GM21381 (cell line): ENCODE results near the gene SMIM5.
"Not testable (repeated sequence)": the region's sequence is repeated elsewhere in the genome, so short reads cannot be mapped to it uniquely, and the experiment has no call there.

ENCODE experiments used
- ATAC-seq: cut with Tn5 transposase; IDR thresholded peaks from one replicate; pipeline ENCODE4 v1.9.1; 2021; ENCODE audit warnings: mild to moderate bottlenecking, moderate library complexity; ENCODE audit not compliant: unreplicated experiment

SMIM5 gene

DNA sequence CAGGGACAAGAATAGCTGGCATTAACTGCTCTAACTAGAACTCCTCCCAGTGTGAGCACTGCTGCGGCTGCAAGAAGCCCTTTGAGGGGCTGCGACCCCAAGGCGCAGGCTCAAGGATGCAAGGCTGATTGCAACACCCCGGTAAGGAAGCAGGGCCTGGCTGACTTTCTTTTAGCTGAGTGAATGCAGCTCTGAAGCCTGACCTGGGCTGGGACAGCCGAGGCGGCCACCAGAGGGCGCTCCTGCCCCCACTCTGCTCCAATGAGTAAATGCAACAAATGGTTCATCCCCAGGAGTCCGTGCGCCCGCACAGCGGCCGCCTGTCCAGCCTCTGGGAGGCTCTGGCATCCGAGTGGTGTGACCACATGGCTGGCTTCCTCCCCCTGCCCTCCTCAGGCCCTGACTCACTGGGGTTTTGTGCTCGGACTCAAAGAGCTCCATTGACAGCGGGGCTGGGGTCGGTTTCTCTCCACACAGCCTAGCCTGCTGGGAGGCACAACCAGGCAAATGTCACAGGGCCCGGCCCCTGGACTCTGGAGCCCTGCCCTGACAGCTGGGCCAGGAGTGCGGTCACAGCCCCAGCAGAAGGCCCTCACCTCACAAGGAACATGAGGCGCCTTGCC lies at the start of gene SMIM5:
TSS of gene SMIM5 (plus strand) at position 572 of the 623 bp plus-strand sequence. CDS start 6,768 bp downstream, outside the sequence.
- ATAC-seq, result no peak

- ATAC-seq, result no peak
Measured at GRCh38 chr17:75584849-75585175, 48.4 kb upstream of the SMIM5 start.

- peak; percentile 23 for ATAC-seq
Measured at GRCh38 chr17:75587675-75588595, 45.3 kb upstream of the SMIM5 start, which contains the start of gene MYO15B. Gene MYO15B (plus strand): TSS chr17:75587800. CDS start chr17:75588058, 258 bp downstream.

DNA sequence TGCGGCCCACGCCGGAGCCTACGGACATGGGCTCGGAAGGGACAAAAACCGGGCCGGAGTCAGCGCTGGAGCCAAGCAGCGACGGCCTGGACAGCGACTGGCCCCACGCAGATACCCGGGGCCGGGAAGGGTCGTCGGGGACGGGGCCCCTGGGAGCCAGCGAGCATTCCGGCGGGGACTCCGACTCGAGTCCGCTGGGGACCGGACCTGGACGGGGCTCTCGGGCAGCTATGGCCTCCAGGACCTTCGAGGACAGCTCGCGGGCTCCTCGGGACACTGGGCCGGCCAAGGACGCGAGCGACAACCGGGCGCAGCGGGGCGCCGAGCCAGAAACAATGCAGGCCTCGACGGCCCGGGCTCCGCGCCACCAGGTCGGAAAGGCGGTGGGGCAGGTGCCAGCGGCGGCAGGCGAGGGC lies 44.6 kb upstream of the SMIM5 start:
- peak; percentile 25 for ATAC-seq

- peak; percentile 64 for ATAC-seq
Measured at GRCh38 chr17:75589012-75589918, 44.0 kb upstream of the SMIM5 start.

DNA sequence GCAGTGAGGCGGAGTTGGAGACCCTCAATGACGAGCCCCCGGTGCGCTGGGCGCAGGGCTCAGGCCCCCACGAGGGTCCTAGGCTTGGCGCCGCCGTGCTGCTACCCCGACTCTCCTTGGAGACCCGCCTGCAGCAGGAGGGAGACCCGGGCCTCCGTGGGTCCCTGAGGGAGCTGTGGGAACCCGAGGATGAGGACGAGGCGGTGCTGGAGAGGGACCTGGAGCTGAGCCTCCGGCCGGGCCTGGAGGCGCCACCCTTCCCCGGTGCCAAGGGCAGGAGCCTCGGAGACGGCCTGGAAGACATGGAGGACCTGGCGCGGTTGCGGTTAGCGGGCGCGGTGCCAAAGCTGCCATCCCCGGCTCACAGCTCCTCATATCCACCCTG lies 43.3 kb upstream of the SMIM5 start:
- ATAC-seq, result no peak

DNA sequence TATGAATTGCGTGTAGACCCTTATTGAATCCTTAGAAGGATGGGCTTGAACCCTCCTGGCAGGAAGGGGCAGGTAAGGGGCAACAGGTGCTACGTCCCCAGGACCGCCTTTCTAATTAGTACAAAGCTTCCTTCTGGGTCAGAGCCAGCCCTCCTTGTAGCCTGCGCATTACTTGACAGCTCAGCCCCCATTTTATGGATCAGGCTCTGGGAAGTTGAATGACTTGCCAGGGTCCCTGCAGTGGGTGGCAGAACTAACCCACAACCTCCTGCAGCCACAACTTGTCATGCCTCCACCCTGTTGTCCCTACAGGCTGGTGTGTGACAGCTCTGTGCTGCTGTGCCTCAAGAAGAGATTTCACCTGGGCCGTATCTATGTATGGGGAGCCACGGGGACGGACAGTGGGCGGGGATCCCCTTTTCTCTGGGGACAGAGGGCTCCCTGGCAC lies 42.9 kb upstream of the SMIM5 start:
- no peak for ATAC-seq

GRCh38 chr17:75590849-75591721 lies 42.1 kb upstream of the SMIM5 start:
- no peak for ATAC-seq

- ATAC-seq, result no peak
Measured at GRCh38 chr17:75591722-75592302, 41.4 kb upstream of the SMIM5 start.

DNA sequence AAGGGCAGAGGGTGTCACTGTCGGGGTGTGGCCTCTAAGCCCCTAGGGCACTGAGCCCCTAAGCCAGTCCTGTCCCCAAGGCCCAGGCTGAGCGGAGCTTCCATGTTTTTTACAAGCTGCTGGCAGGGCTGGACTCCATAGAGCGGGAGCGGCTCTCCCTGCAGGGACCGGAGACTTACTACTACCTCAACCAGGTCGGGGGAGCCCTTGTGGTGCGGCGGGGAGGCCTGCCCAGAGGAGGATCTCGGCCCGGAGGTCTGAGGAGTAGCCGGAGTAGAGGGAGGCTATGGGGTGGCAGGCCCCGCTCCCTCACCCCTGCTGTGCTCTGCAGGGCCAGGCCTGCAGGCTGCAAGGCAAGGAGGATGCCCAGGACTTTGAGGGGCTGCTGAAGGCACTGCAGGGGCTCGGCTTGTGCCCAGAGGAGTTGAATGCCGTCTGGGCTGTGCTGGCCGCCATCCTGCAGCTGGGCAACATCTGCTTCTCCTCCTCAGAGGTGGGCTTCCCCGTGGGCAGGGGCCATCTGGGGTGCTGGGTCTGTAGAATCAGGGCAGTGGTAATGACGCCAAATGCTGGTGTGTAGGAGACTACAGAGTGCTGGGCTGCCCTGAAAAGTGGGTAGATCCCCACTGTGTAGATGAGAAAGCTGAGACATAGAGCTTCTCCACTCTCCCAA lies 40.8 kb upstream of the SMIM5 start:
- ATAC-seq, result no peak

GRCh38 chr17:75593430-75593829 lies 39.8 kb upstream of the SMIM5 start:
- not testable (repeated sequence) for ATAC-seq

- no peak for ATAC-seq
Measured at GRCh38 chr17:75594499-75595283, 38.5 kb upstream of the SMIM5 start.

GRCh38 chr17:75595284-75595919 lies 37.8 kb upstream of the SMIM5 start:
- no peak for ATAC-seq

DNA sequence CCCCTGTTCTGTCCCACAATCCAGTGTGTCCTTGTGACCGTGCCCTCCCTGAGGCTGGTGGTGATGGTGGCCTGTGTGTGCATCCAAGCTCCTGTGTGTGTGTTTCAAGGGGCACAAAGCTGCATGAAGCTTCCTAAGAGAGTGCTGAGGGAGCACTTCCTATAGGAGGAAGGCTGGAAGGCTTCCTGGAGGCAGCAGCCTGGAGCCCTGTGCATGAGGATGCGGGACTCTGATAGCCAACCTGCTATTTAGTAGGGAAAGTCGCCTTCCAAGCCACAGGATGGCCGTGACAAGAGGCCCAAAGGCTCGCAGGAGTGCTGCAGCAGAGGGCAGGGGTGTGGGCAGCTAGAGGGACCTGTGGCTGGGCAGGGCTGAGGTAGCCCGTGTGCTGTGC lies 37.3 kb upstream of the SMIM5 start:
- ATAC-seq, result no peak

GRCh38 chr17:75596320-75597087 lies 36.7 kb upstream of the SMIM5 start:
- no peak for ATAC-seq

- ATAC-seq, result no peak
Measured at GRCh38 chr17:75601057-75601987, 31.9 kb upstream of the SMIM5 start.
